Activated CD8-positive, alpha-beta T cell treated with anti-CD3 and anti-CD28 coated beads for 36 hours (primary cell): ENCODE data around the gene WSCD2. TPM values are rescaled to one million over a fixed set of nuclear protein-coding genes. Genes with fewer than 3 reads are reported as not detected.

Experiments used
- ATAC-seq: fragments of 200-7000 bp; cut with Tn5 transposase; one replicate; pipeline ENCODE4 v1.10.0; 2021; ENCODE audit warnings: mild to moderate bottlenecking, moderate library complexity
- CTCF ChIA-PET: fragments of 350-600 bp; sonication (Branson Sonifier 250); formaldehyde crosslinking; loops from one replicate; lab custom pipeline; 2021; ENCODE audit warnings: antibody characterized with exemption; lab: Charles Lee
- POLR2A ChIA-PET: fragments of 350-600 bp; sonication (Branson Sonifier 250); formaldehyde crosslinking; loops from one replicate; lab custom pipeline; 2021; ENCODE audit warnings: antibody characterized with exemption; lab: Charles Lee
- DNase-seq: peaks from one replicate; pipeline ENCODE4 v3.0.0-alpha.2; 2020
- H3K27ac Mint-ChIP-seq: one replicate; pipeline ENCODE4 v1.8.0; 2021; ENCODE audit warnings: mild to moderate bottlenecking, mixed read lengths
- H3K27me3 Mint-ChIP-seq: one replicate; pipeline ENCODE4 v1.8.0; 2021; ENCODE audit warnings: mixed read lengths
- H3K36me3 Mint-ChIP-seq: one replicate; pipeline ENCODE4 v1.8.0; 2021; ENCODE audit warnings: low read depth, mixed read lengths
- H3K4me1 Mint-ChIP-seq: one replicate; pipeline ENCODE4 v1.8.0; 2021; ENCODE audit warnings: low read depth, mixed read lengths
- H3K4me3 Mint-ChIP-seq: one replicate; pipeline ENCODE4 v1.8.0; 2021; ENCODE audit warnings: mild to moderate bottlenecking, moderate library complexity, mixed read lengths
- H3K9me3 Mint-ChIP-seq: one replicate; pipeline ENCODE4 v1.8.0; 2021; ENCODE audit warnings: mixed read lengths
- intact Hi-C: fragments of 100-400 bp; cut with micrococcal nuclease; formaldehyde crosslinking; loops from one replicate; pipeline ENCODE4 v1.10.0; 2022
- total RNA-seq, 2 experiments: library from RNA; stranded (reverse); gene quantifications; one replicate each; pipeline ENCODE4 v1.2.3, GENCODE V29; 2021
- TF ChIP-seq, protein P1 (sequence below): fragments of 200-600 bp; IDR thresholded peaks from one replicate; pipeline ENCODE4 v1.8.0; 2022; ENCODE audit warnings: antibody characterized with exemption, mild to moderate bottlenecking

WSCD2 gene
- total RNA-seq, 2 experiments from 2014 or later, result not detected

DNA sequence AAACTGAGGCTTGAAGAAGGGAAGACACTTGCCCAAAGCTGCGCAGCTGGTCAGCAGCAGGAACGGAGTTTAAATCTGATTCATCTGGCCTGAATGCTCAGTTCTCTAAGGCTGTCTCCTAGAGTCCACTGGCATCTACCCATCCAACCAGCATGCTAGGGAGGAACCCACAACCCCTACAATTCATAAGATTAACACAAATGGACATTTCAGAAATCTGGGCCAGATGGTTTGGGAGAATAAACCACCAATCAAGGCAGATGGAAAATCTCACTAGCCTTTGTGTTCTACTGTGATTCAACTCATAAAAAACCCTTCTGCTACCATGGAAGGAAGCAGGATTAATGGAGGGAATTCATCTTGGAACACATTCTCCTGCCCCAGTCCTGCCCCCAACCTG lies 67.8 kb downstream of the WSCD2 start:
- no peaks in the 10 kb centered on the region for H3K4me1 Mint-ChIP-seq
- H3K36me3 Mint-ChIP-seq, result no peaks in the 10 kb centered on the region
- no peaks in the 10 kb centered on the region for H3K9me3 Mint-ChIP-seq
- no peak overlapping the region for H3K4me3 Mint-ChIP-seq
- ChIA-PET CTCF (interaction anchor here (1.2 kb wide), 1 partner anchor 207 kb away, joined by 4 read pairs; no protein-coding TSS in a partner anchor), POLR2A (no interaction called here)
- TF ChIP-seq, protein P1, sequence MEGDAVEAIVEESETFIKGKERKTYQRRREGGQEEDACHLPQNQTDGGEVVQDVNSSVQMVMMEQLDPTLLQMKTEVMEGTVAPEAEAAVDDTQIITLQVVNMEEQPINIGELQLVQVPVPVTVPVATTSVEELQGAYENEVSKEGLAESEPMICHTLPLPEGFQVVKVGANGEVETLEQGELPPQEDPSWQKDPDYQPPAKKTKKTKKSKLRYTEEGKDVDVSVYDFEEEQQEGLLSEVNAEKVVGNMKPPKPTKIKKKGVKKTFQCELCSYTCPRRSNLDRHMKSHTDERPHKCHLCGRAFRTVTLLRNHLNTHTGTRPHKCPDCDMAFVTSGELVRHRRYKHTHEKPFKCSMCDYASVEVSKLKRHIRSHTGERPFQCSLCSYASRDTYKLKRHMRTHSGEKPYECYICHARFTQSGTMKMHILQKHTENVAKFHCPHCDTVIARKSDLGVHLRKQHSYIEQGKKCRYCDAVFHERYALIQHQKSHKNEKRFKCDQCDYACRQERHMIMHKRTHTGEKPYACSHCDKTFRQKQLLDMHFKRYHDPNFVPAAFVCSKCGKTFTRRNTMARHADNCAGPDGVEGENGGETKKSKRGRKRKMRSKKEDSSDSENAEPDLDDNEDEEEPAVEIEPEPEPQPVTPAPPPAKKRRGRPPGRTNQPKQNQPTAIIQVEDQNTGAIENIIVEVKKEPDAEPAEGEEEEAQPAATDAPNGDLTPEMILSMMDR, result no peak
- H3K27me3 Mint-ChIP-seq, result peaks cover 14% of the 10 kb centered on the region
- intact Hi-C loops, result no loop called here
- DNase-seq, result no peak
- no peak for ATAC-seq
- H3K27ac Mint-ChIP-seq, result no peak overlapping the region

DNA sequence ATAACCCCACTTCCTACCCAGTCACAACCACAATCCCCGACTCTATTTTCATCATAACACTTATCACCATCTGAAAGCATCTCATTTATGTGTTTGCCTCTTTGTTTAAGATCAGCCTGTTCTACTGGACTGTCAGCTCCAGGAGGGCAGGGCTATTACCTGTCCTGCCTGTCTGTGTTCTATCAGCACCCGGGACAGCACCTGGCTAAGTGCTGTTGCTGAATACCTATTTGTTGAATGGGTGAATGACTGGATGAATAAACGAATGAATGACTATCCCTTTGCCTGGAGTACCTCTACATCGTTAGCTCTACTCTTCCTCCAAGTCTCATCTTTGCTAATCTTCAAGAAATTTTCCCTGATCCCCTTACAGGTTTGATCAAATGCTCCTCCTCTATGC lies 69.0 kb downstream of the WSCD2 start:
- POLR2A ChIA-PET, result no interaction called here

GRCh38 chr12:108199106-108199505 lies 70.0 kb downstream of the WSCD2 start:
- no peak for ATAC-seq
- H3K4me1 Mint-ChIP-seq, result no peaks in the 10 kb centered on the region
- H3K27me3 Mint-ChIP-seq, result peaks cover 12% of the 10 kb centered on the region
- intact Hi-C loops, result no loop called here
- DNase-seq, result no peak
- TF ChIP-seq, protein P1, result no peak
- CTCF ChIA-PET, result no interaction called here
- POLR2A ChIA-PET, result no interaction called here
- no peak overlapping the region for H3K27ac Mint-ChIP-seq
- no peaks in the 10 kb centered on the region for H3K36me3 Mint-ChIP-seq
- H3K9me3 Mint-ChIP-seq, result no peaks in the 10 kb centered on the region
- H3K4me3 Mint-ChIP-seq, result no peak overlapping the region

More for the DNA sequence above, 69.0 kb downstream of the WSCD2 start:
- Mint-ChIP-seq H3K4me1 (no peaks in the 10 kb centered on the region), H3K4me3 (no peak overlapping the region), H3K36me3 (no peaks in the 10 kb centered on the region), H3K9me3 (no peaks in the 10 kb centered on the region), H3K27ac (no peak overlapping the region), H3K27me3 (peaks cover 16% of the 10 kb centered on the region)
- intact Hi-C loops, result no loop called here
- CTCF ChIA-PET, result no interaction called here
- no peak for ATAC-seq
- TF ChIP-seq, protein P1, result no peak
- peak; percentile 4 for DNase-seq

GRCh38 chr12:108201808-108202207 lies 72.7 kb downstream of the WSCD2 start:
- POLR2A ChIA-PET, result interaction anchor here (1.0 kb wide), 1 partner anchor 118 kb away, joined by 3 read pairs; no protein-coding TSS in a partner anchor

More at GRCh38 chr12:108201808-108202207, 72.7 kb downstream of the WSCD2 start:
- DNase-seq (no peak), ATAC-seq (no peak)
- Mint-ChIP-seq H3K27me3 (peaks cover 20% of the 10 kb centered on the region), H3K36me3 (no peaks in the 10 kb centered on the region), H3K27ac (no peak overlapping the region), H3K4me1 (no peaks in the 10 kb centered on the region), H3K9me3 (no peaks in the 10 kb centered on the region), H3K4me3 (no peak overlapping the region)
- intact Hi-C loops, result no loop called here
- TF ChIP-seq, protein P1, result no peak
- CTCF ChIA-PET, result interaction anchor here (1.2 kb wide), 1 partner anchor 8 kb away, joined by 4 read pairs; no protein-coding TSS in a partner anchor
